LNCAP (cell line): ENCODE measurements around the gene TRRAP.
A peak's percentile ranks its signal among the peaks of the same experiment; 100 is the strongest.

Experiments used
- TF ChIP-seq, protein P1 (sequence below): fragments of 450-650 bp; IDR thresholded peaks from 2 replicates; pipeline ENCODE4 v1.5.1; 2017; ENCODE audit warnings: mild to moderate bottlenecking

TRRAP gene

DNA sequence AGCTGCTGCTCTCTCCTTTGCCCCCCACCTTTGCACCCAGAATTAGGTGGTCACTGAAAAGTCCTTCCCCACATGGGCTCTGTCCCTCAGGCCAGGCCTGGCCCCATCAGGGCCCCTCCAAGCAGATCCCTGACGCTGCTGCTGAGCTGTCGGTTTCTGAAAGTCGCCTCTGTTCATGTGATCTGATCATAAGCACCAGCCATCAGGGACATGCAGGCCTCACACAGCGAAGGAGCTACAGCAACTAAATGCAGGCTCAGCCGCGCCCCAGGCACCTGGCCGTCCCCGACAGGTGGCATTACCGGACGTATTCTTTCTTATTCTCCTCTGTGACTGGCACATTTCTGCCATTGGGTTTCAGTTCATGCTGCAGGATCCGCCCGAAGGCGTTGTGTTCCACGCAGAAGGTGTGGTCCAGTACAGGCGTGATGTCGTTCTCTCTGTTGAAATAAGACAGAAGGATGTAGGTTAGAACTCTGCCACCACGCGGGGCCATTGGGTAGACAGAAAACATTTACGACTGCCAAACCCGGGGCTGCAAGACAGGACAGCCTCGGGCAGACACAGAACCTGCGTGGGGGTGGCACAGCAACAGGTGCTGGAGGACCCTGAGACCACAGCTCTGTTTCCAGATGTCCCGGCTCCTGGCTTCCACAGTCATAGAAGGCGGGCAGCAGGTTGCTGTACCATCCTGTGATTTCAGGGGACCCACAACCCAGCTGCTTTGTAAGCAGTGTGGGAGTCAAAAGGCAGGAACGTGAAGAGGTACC, 159.9 kb downstream of the TRRAP start:
- TF ChIP-seq, protein P1, sequence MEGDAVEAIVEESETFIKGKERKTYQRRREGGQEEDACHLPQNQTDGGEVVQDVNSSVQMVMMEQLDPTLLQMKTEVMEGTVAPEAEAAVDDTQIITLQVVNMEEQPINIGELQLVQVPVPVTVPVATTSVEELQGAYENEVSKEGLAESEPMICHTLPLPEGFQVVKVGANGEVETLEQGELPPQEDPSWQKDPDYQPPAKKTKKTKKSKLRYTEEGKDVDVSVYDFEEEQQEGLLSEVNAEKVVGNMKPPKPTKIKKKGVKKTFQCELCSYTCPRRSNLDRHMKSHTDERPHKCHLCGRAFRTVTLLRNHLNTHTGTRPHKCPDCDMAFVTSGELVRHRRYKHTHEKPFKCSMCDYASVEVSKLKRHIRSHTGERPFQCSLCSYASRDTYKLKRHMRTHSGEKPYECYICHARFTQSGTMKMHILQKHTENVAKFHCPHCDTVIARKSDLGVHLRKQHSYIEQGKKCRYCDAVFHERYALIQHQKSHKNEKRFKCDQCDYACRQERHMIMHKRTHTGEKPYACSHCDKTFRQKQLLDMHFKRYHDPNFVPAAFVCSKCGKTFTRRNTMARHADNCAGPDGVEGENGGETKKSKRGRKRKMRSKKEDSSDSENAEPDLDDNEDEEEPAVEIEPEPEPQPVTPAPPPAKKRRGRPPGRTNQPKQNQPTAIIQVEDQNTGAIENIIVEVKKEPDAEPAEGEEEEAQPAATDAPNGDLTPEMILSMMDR, result no peak

DNA sequence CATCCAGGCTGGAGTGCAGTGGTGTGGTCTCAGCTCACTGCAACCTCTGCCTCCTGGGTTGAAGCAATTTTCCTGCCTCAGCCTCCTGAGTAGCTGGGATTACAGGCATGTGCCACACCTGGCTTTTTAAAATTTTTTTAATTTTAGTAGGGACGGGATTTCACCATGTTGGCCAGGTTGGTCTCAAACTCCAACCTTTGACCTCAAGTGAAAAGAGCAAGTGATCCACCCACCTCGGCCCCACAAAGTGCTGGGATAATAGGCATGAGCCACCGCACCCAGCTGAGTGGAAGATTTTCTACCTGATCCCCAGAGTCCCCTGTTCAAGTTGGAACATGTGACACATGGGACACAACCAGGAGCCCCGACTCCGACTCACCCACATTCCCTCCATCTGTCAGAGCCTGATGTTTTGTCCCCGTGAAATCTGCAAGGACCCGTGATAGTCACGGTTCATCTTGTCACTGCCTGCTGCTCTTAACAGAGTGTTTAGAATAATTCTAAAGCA, 161.1 kb downstream of the TRRAP start:
- TF ChIP-seq, protein P1, result no peak

DNA sequence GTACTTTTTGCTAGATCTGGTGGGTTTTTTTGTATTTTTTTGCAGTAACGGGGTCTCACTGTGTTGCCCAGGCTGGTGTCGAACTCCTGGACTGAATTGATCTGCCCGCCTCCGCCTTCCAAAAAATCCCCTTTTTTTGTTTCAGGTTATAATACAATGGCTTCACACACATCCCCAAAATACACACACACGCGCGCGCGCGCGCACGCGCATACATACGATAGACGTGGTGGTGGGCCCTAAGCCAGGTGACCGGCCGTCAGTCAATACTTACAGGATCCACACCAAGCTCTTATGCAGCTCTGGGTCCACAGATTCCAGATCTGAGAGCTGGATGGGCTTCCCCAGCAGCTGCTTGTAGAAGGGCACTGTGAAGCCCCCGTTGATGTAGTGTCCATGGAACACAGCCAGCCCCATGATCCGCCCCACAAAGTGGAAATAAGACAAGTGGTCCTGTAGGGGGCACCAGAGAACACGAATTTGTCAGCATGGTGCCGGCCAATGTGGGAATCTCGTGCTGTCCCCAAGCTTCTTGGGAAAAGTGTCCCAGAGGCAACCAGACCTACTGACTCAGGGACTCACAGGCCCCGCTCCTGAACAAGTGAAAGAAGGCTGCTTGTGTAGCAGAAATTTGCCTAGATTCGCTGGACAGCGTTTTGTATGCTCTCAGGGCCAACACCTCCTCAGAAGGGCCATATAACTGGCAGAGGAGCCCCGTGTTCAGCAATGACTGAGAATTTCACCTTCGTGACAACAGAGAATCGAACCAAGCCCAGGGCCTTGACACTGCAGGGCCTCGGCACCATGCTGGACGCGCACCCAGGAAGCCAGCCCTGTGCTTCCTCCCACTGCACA, 162.0 kb downstream of the TRRAP start:
- TF ChIP-seq, protein P1, result peak; percentile 69

DNA sequence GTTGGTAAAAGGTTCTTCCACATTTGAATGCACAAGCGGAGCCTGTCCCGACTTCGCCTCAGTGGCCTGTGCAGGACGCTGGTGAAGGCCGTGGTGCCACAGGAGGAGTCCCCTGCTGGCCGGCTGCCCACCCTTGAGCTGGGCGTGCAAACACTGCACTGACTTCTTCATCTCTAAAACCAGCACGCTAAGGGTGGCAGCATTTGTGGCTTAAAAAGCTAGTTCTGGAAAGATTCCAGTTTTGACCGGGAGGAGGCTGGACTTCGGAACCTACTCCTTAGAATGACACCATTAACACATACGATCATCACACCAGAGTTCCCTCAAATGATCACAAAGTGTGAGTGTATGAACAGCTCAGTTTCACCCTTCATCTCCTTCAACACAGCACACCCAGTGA, 163.2 kb downstream of the TRRAP start:
- TF ChIP-seq, protein P1, result no peak

DNA sequence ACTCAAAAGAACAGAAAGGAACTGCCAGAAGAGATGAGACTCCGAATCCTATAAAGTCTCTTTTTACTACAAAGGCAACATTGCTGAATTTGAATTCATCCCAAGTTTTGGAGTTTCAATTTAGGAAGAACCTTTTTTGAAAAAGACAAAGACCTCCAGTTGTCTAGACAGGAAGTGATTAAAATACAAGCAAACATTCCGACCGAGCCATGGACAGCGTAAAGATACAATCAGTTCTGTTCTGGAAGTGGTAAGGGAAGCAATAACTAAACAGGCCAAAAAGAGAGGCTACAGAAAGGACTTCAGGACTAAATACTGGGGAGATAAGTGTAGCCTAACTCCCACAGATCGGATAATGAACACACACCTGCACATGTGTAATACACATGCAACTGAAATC, 164.6 kb downstream of the TRRAP start:
- TF ChIP-seq, protein P1, result no peak

DNA sequence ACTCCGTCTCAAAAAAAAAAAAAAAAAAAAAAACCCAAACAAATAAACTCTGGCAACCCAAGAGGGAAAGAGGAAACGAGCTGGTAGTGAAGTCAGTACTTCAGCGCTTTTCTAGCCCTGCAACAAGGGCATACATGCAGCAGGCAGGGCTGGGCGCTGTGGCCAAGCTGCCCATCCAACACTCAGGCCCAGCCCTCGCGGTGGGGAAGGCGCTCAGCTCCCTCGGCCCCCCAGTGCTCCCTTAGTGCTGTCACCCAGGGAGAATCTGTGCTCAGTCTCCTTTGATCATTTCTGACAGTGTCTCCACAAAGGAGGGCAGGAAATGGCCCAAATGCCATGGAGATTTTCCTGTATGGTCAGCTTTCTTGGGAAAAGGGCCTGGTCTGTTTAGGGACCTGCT, 168.4 kb downstream of the TRRAP start:
- TF ChIP-seq, protein P1, result no peak

DNA sequence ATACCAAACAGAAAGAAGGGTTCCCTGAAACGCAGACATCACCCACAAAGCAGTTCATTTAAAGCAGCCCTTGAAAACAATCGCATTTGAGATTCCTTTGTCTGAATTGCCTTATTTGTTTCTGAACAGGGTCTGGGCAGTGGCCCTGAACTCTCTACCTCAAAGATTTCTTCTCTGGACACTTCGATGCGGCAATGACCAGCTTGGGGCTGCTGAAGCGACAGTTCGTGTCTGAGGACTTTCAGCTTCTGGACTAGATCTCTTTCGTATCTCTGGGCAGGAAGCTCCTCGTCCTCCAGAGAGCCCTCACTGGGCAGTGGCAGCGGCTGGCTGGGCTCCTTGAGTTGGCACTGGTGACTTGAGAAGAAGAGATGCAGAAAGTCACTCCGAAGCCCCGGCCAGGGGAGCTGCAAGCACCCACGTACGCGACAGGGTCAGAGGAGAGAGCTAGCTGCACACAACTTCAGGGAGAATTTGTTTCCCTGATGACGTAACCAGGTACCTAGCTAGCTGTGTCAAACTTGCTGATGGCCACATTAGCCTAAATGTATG, 169.3 kb downstream of the TRRAP start:
- TF ChIP-seq, protein P1, result no peak
